Ascending aorta (tissue), 2 donors: Measurements from ENCODE around the gene HLA-DOA. TPM values are rescaled to one million over a fixed set of nuclear protein-coding genes. Genes with fewer than 3 reads are reported as not detected.

ENCODE experiments used
- DNase-seq, 2 donors: peaks; one replicate each; pipeline ENCODE4 v3.0.0-alpha.2; 2019; ENCODE audit warnings: low spot score in 2 of 2
- H3K27ac ChIP-seq, 2 donors: fragments of 200-600 bp; sonication (generic); one replicate each; pipeline ENCODE4 v1.5.1; 2016 to 2017; ENCODE audit warnings: mild to moderate bottlenecking in 1 of 2
- H3K27me3 ChIP-seq: fragments of 200-600 bp; sonication (generic); one replicate; pipeline ENCODE4 v1.5.1; 2017
- H3K36me3 ChIP-seq, 2 donors: fragments of 200-600 bp; sonication (generic); one replicate each; pipeline ENCODE4 v1.5.1; 2016
- H3K4me1 ChIP-seq, 2 donors: fragments of 200-600 bp; sonication (generic); one replicate each; pipeline ENCODE4 v1.5.1; 2016 to 2017; ENCODE audit warnings: mild to moderate bottlenecking in 1 of 2
- H3K4me3 ChIP-seq, 2 donors: fragments of 200-600 bp; sonication (generic); one replicate each; pipeline ENCODE4 v1.5.1; 2016 to 2017; ENCODE audit warnings: mild to moderate bottlenecking in 1 of 2
- H3K9me3 ChIP-seq, 2 donors: fragments of 200-600 bp; sonication (generic); one replicate each; pipeline ENCODE4 v1.5.1; 2016
- CTCF ChIP-seq, 3 experiments: fragments of 200-600 bp in 2 of 3; fragments of 450-650 bp in 1 of 3; sonication (generic) in 2 of 3; IDR thresholded peaks; one replicate each; pipeline ENCODE4 v1.5.1; 2016 to 2019; ENCODE audit warnings: antibody characterized with exemption in 3 of 3, mild to moderate bottlenecking in 1 of 3, moderate library complexity in 1 of 3
- intact Hi-C: fragments of 100-400 bp; cut with DNase I; formaldehyde crosslinking; loops from one replicate; pipeline ENCODE4 v1.15.1; 2023
- total RNA-seq: library from RNA; depleted of rRNA; stranded (reverse); fragments of >200 nt; gene quantifications from one replicate; pipeline ENCODE4 v1.1.0, GENCODE V29; 2016

The HLA-DOA gene
- total RNA-seq, 1 donor from 2014 or later: 358 TPM

DNA sequence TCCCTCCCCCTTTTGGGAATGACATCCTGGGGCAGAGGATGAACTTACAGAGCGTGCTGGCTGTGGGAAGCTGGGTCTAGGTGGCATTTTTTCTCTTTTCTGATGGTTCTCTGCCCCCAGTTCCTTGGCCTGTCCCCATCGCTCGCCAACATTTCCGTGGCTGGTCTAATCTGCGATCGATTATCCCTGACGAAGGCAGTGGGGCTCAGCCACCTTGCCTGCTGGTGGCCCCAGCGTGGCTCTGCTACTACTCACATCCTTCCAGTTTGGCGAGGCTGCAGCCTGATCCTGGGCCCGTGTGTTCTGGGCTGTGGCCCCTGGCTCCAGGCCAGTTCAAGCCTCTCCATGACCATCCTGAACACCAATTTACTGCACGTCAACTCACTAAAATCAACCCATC, 6.4 kb upstream of the HLA-DOA start:
- TF ChIP-seq CTCF (IDR thresholded peaks at IDR 0.05): no peak
- intact Hi-C loops: loop anchor here (2.0 to 5.0 kb wide), 3 partner anchors 67 to 233 kb away; no protein-coding TSS in a partner anchor
- Histone ChIP-seq H3K4me1 (peaks cover 4 to 10% of the 10 kb centered on the region in 2 donors), H3K9me3 (no peaks in the 10 kb centered on the region), H3K27me3 (no peaks in the 10 kb centered on the region), H3K36me3 (no peaks in the 10 kb centered on the region), H3K27ac (no peak overlapping the region), H3K4me3 (no peak overlapping the region)
- DNase-seq: no peak

- H3K4me1 ChIP-seq: peaks cover 4 to 10% of the 10 kb centered on the region in 2 donors
- no peak overlapping the region for H3K27ac ChIP-seq
- intact Hi-C loops: loop anchor here (2.0 to 5.0 kb wide), 4 partner anchors 67 to 234 kb away; no protein-coding TSS in a partner anchor
- H3K4me3 ChIP-seq: no peak overlapping the region
- no peak for DNase-seq
- H3K36me3 ChIP-seq: no peaks in the 10 kb centered on the region
- H3K9me3 ChIP-seq: no peaks in the 10 kb centered on the region
- TF ChIP-seq CTCF (IDR thresholded peaks at IDR 0.05): peak; percentile 77 to 80 (median 77)
- H3K27me3 ChIP-seq: no peaks in the 10 kb centered on the region
Observed at GRCh38 chr6:33014841-33015634, 5.6 kb upstream of the HLA-DOA start.

GRCh38 chr6:33013608-33014007, 4.2 kb upstream of the HLA-DOA start:
- intact Hi-C loops: loop anchor here (2.0 to 5.0 kb wide), 3 partner anchors 114 to 235 kb away; no protein-coding TSS in a partner anchor
- Histone ChIP-seq H3K9me3 (no peaks in the 10 kb centered on the region), H3K4me3 (no peak overlapping the region), H3K36me3 (no peaks in the 10 kb centered on the region), H3K27me3 (no peaks in the 10 kb centered on the region), H3K4me1 (peaks cover 0 to 6% of the 10 kb centered on the region in 2 donors), H3K27ac (no peak overlapping the region)
- TF ChIP-seq CTCF (IDR thresholded peaks at IDR 0.05): no peak
- no peak for DNase-seq

- intact Hi-C loops: loop anchor here (5.0 kb wide), 1 partner anchor 117 kb away; no protein-coding TSS in a partner anchor
- H3K27ac ChIP-seq: no peak overlapping the region
- no peaks in the 10 kb centered on the region for H3K27me3 ChIP-seq
- H3K4me3 ChIP-seq: no peak overlapping the region
- no peak for TF ChIP-seq CTCF (IDR thresholded peaks at IDR 0.05)
- H3K36me3 ChIP-seq: no peaks in the 10 kb centered on the region
- no peak for DNase-seq
- no peaks in the 10 kb centered on the region for H3K9me3 ChIP-seq
- no peaks in the 10 kb centered on the region for H3K4me1 ChIP-seq
Observed at GRCh38 chr6:33010356-33010755, 965 bp upstream of the HLA-DOA start.

GRCh38 chr6:33007831-33008400, 1.5 kb downstream of the HLA-DOA start:
- H3K36me3 ChIP-seq: no peaks in the 10 kb centered on the region
- no peak for TF ChIP-seq CTCF (IDR thresholded peaks at IDR 0.05)
- no peaks in the 10 kb centered on the region for H3K27me3 ChIP-seq
- no peaks in the 10 kb centered on the region for H3K4me1 ChIP-seq
- H3K9me3 ChIP-seq: no peaks in the 10 kb centered on the region
- no peak overlapping the region for H3K4me3 ChIP-seq
- intact Hi-C loops: no loop called here
- no peak for DNase-seq
- no peak overlapping the region for H3K27ac ChIP-seq
